ENCODE data around the gene ACR. TPM values are rescaled to one million over a fixed set of nuclear protein-coding genes. Genes with fewer than 3 reads are reported as not detected.
"Not testable (repeated sequence)": the region's sequence is repeated elsewhere in the genome, so short reads cannot be mapped to it uniquely, and the experiment has no call there.

ACR gene
- total RNA-seq, 1 donor from 2014 or later: not detected

GRCh38 chr22:50739894-50740293 lies 1.9 kb downstream of the ACR start:
- no peak overlapping the region for H3K4me3 ChIP-seq (ENCODE audit: low read depth, low read length)
- DNase-seq (ENCODE audit: low read depth): no peak
- TF ChIP-seq CTCF (conservative IDR thresholded peaks at IDR 0.05; ENCODE audit: low read depth, low read length): no peak

GRCh38 chr22:50740714-50741113 lies 2.7 kb downstream of the ACR start:
- DNase-seq (ENCODE audit: low read depth); H3K4me3 ChIP-seq (ENCODE audit: low read depth, low read length): not testable (repeated sequence)

DNA sequence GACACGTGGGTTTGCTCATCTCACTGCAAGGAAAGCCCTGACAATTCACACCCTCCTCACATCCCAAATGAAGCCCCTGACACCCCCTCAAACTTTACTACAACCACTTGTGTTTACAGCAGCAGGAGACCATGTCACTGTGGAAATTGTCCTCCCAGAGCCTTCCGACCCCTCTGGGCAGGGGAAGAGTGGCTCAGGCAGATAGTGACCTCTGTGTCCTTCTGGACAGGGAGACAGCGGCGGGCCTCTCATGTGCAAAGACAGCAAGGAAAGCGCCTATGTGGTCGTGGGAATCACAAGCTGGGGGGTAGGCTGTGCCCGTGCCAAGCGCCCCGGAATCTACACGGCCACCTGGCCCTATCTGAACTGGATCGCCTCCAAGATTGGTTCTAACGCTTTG lies 6.4 kb downstream of the ACR start:
- H3K4me3 ChIP-seq (ENCODE audit: low read depth, low read length); DNase-seq (ENCODE audit: low read depth): not testable (repeated sequence)

DNA sequence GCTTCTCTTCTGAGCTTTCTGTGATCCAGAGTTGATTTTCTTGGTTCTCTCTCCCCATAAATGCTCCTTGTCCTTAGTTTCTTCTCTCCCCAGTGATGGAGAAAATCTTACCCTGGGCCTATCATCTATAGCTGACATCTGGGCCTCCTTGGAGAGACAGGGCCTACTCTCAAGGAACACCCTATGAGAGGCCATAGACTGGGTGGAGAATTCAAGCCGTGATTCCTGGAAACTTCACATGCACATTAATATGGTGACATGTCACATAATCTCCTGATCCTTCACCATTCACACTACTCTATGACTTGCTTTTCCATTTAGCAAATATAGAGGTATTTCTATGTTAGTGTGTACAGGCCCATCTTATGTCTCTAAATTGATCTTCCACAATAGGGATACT lies 9.5 kb downstream of the ACR start:
- DNase-seq (ENCODE audit: low read depth); H3K4me3 ChIP-seq (ENCODE audit: low read depth, low read length): not testable (repeated sequence)

DNA sequence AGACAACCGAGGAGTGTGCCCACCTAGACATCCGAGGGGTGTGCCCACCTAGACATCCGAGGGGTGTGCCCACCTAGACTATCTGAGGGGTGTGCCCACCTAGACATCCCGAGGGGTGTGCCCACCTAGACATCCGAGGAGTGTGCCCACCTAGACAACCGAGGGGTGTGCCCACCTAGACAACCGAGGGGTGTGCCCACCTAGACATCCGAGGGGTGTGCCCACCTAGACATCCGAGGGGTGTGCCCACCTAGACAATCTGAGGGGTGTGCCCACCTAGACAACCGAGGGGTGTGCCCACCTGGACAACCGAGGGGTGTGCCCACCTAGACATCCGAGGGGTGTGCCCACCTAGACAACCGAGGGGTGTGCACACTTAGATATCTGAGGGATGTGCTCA lies 10.6 kb downstream of the ACR start:
- DNase-seq (ENCODE audit: low read depth); H3K4me3 ChIP-seq (ENCODE audit: low read depth, low read length): not testable (repeated sequence)

DNA sequence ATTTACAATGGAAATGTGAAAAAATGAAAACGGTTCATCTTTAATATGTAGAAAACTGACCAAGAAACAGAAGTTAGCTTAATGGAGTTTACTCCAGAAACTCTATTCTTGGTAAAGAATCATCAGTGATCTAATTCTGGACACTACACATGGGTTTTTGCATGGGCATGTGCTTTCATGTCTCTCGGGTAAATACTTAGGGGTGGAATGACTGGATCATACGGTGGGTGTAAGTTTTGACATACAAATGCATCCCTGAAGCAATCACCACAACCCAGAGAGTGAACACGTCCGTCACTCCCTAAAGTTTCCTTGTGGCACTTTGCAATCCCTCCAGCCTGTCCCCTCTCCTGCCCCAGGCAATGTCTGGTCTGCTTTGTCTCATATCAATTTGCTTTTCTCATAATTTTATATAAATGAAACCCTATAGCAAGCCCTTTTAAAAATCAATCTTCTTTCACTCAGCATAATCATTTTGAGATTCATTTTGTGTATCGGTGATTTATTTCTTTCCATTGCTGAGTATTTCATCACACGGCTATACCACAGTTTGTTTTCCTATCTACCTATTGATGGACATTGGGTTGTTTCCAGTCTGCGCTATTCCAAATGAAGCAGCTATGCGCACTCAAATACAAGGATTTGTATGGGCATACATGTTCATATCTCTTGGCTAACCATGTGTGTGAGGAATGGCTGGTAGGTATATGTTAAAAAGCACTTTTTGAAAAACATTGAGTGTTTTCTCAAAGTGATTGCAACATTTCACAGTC lies 11.5 kb downstream of the ACR start:
- not testable (repeated sequence) for H3K4me3 ChIP-seq (ENCODE audit: low read depth, low read length); DNase-seq (ENCODE audit: low read depth)

GRCh38 chr22:50755251-50755650 lies 17.2 kb downstream of the ACR start:
- not testable (repeated sequence) for DNase-seq (ENCODE audit: low read depth)

GRCh38 chr22:50756406-50756805 lies 18.4 kb downstream of the ACR start:
- H3K4me3 ChIP-seq (ENCODE audit: low read depth, low read length): peak overlapping the region; percentile 11
- DNase-seq (ENCODE audit: low read depth): not testable (repeated sequence)

More at GRCh38 chr22:50755251-50755650, 17.2 kb downstream of the ACR start:
- not testable (repeated sequence) for H3K4me3 ChIP-seq (ENCODE audit: low read depth, low read length)

DNA sequence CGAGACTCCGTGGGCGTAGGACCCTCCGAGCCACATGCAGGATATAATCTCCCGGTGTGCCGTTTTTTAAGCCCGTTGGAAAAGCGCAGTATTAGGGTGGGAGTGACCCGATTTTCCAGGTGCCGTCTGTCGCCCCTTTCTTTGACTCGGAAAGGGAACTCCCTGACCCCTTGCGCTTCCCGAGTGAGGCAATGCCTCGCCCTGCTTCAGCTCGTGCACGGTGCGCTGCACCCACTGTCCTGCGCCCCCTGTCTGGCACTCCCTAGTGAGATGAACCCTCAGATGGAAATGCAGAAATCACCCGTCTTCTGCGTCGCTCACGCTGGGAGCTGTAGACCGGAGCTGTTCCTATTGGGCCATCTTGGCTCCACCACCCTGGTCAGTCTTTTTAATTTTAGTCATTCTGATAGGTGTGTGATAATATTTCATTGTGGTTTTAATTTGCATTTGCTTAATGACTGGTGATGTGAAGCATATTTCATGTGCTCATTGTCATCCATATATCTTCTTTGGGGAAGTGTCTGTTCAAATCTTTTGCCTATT lies 19.0 kb downstream of the ACR start:
- TF ChIP-seq CTCF (conservative IDR thresholded peaks at IDR 0.05; ENCODE audit: low read depth, low read length): peak; percentile 24
- peak overlapping the region; percentile 60 for H3K4me3 ChIP-seq (ENCODE audit: low read depth, low read length)
- not testable (repeated sequence) for DNase-seq (ENCODE audit: low read depth)

- not testable (repeated sequence) for DNase-seq (ENCODE audit: low read depth); H3K4me3 ChIP-seq (ENCODE audit: low read depth, low read length)
Measured at GRCh38 chr22:50759597-50760341, 21.8 kb downstream of the ACR start.

GRCh38 chr22:50761829-50762228 lies 23.8 kb downstream of the ACR start:
- not testable (repeated sequence) for DNase-seq (ENCODE audit: low read depth); H3K4me3 ChIP-seq (ENCODE audit: low read depth, low read length)

DNA sequence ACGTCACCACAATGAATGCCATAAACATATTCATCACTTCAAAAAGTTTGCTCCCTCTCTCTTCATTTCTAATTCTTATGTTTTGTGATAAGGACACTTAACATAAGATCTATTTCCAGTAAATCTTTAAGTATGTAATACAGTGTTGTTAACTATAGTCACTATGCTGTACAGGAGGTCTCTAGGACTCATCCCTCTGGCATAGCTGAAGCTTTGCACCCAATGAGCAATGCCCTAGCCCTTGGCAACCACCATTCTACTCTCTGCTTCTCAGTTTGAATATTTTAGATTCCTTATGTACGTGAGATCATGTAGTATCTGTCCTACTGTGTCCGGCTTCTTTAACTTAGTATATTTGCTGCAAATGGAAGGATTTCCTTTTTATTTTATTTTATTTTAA lies 26.3 kb downstream of the ACR start:
- H3K4me3 ChIP-seq (ENCODE audit: low read depth, low read length); DNase-seq (ENCODE audit: low read depth): not testable (repeated sequence)

Data from epithelial cell of proximal tubule (primary cell).